GM18870 (cell line): ENCODE measurements around the gene CD300LF.

Experiments
- ATAC-seq: cut with Tn5 transposase; IDR thresholded peaks from one replicate; pipeline ENCODE4 v1.9.1; 2021; ENCODE audit warnings: moderate library complexity; ENCODE audit not compliant: unreplicated experiment

CD300LF gene

DNA sequence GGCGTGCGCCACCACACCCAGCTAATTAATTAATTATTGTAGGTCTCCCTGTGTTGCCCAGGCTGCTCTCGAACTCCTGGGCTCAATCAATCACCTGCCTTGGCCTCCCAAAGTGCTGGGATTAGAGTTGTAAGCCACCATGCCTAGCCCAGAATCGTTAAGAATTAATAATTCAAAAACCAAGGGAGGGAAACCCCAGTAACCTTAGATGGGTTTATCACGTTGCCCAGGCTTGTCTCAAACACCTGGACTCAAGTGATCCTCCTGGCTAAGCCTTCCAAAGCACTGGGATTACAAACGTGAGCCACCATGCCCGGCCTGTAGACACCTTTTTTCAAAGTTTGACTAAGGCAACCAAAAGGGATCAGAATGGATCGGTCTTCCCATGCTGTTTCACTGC is 21.6 kb downstream of the CD300LF start:
- no peak for ATAC-seq

DNA sequence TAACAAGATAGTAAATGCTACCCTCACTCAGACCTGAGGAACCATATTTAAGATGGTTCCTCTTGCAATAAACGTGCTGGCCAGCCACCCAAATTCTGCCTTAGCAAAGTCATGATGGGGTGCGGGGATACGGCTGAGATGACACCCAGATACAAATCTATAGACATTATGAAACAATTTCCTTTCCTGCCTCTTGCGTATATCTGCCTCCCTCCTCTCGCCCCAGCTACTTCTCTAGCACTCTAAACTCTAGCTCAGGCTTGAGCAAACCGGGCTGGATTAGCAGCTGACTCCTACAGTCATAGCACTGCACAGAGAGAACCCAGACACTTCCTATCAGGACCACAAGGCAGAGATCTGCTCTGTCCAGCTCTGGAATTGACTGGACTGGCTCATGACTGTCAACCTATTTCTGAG is 22.3 kb downstream of the CD300LF start:
- ATAC-seq: no peak

DNA sequence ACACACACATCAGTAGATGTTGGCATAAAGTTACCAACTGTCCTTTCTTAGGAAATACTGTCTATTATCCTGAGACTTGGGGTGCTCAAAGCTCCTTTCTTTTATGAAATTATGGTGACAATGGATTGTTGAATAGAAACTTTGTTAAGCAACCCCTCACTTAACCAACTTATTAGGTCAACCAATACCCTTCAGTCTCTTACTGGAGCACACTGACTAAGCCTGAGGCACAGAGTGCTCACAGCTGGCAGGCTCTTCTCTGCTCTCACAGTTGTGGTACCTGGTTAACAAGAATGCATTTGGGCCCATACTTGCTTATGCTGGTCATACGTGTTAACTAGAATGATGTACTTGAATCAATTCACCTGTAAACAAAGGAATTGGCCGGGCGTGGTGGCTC is 24.8 kb downstream of the CD300LF start:
- no peak for ATAC-seq

DNA sequence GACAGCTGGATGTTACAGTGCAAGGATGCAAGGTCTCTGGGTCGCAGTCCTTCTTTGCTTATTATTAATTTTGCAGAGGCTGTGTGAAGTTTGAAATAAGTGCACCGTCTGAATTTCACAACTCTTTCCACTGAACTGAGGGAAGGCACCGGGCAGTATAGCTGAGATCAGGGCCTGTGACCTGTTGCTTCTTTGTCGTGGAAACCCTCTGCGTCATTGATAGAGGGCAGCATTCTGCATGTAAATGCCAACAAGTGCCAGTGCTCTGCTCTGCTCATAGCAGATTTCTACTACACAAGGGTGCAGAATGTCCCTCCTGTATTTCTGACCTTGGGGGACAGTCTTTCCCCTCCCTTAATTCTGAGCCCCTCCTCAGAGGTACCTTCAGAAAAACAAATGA is 26.0 kb downstream of the CD300LF start:
- no peak for ATAC-seq

DNA sequence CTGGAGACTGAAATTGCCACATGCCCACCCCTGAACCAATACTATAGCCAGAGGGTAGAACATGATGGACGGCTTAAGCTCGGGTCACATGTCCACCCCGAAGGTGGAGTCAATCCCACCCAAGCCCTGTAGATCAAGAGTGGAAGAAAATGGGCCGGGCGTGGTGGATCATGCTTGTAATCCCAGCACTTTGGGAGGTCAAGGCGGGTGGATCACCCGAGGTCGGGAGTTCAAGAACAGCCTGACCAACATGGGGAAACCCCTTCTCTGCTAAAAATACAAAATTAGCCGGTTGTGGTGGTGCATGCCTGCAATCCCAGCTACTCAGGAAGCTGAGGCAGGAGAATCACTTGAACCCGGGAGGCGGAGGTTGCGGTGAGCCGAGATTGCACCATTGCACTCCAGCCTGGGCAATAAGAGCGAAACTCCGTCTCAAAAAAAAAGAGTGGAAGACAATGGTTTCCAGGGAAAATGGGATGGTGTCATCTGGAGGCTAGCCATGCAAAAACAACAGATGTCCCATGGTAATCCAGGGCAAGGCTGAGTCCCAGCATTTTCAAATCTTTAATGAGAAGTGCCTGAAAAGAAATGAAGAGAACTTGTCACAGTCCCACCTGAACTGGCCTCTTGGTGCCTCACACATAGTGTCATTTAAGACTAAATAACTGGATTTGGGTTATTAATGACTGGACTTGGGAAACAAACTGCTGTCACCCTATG is 30.1 kb downstream of the CD300LF start:
- no peak for ATAC-seq

DNA sequence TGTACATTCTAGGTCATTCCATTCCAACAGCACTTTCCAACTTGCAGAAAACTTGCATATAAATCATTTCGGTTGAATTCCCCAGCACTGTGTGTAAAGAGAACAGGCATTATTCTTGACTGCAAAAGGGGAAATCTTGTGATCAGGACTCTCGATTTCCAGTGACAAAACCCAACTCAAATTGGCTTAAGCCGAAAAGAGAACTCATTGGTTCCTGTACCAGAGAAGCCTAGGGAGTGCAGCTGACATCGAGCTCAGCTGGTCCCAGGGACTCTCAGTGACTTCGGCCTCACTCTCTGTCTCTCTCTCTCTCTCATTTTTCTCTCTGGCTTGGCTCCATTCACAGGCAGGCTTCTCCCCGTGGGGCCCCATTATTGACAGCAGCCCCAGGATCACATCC is 30.7 kb downstream of the CD300LF start:
- no peak for ATAC-seq

DNA sequence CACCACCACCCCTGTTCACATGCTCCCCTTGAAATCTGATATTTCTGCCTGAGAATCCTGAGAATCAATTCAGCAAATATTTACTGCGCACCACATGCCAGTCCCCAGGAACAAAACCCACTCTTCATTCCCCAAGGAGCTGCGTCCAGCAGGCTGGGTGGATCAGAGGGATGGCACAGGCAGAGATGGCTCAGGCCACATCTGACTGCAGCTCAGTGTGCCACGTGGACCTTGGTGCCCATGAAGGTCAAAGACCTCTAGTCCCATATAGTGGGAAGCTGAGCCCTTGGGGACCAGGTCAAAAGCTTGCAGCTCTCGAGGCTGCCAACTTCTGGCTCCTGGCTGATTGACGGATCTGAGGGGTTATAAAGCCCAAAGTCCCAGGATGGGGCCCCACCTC is 31.8 kb downstream of the CD300LF start:
- no peak for ATAC-seq

DNA sequence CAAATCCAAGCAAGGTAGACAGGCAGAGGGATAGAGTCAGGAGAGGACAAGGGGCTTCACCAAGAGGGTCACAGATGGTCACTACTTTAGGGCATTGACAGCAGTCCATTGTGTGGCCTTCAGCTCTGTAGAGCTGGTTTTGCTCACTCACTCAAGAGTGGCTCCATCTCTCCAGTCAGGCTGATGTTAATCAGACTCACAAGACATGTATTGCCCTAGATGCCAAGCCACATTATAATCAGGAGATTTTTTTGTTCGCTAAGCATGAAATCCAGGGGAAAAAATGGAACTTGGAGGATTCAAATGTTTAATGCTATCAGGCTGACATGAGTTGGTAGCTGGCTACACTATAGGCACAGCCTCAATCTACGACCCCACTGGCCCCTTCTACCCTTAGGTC is 32.5 kb downstream of the CD300LF start:
- ATAC-seq: no peak

DNA sequence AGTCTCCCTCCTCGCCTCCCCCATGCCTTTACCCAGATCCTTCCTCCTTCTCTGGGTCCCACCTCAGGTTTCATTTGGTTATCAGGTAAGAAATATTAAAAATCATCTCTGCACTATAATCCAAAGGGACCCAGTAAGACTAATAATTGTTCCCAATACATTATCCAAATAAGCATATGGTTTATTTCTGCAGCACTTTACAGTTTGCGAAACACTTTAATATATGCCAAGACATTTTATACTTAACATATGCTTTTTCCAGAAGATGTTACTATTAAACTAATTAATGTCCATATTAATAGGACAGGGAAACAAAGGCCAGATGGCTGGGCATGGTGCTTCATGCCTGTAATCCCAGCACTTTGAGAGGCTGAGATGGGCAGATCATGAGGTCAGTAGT is 33.3 kb downstream of the CD300LF start:
- ATAC-seq: no peak

DNA sequence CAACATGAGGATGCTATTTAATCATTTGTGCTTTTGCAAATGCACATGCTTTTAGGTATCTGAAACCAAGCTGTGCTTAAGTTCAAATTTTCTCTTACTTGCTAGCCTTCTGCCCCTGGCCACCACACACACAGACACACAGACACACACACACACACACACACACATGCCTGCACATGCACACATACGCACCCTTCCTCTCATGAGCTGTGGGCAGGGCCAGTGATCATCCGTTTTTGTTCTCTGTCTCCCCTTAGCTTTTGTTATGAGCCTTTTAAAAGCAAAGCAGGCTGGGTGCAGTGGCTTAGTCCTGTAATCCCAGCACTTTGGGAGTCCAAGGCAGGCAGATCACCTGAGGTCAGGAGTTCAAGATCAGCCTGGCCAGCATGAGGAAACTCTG is 34.2 kb downstream of the CD300LF start:
- no peak for ATAC-seq

DNA sequence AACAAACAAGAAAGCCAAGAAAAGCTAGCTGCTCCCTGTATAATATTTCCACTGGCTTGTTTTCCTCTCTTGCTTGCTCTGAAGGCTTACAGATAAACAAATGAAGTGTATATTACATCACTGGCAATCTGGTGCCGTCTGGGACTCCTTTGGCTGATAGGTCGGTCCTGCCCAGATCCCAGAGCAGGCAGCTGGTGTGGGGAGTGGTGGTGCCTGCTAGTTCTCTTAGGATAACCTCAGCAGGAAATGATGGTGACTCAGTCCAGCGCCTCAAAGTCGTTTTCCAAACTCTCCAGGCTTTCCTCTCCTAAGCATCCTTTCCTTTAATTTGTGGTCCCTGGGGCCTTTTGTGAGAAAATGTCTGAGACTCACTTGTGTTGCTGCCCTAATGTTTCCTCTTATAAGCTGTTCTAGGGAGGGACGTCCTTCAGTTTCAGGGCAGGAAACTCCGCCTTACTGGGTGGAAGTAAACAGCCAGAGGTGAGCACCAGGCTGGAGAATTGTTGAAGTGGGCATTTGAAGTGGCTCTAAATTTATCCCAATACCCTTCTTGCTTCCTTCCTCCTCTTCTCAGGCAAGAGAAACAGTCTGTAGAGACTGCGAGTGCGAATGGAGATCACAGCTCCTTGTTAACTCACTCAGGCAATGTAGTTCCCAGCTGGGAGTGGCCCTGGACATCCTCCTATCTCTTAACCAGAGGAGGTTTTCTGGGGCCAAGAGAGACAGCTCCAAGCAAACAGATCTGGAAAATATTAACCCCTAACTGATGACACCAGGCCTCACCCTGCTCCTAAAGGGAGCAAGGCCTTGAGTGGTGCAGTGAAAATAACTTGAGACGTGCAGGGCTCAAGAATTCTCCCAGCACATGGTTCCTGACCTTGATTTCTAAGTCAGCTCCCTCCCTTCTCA is 34.9 kb downstream of the CD300LF start:
- ATAC-seq: no peak

DNA sequence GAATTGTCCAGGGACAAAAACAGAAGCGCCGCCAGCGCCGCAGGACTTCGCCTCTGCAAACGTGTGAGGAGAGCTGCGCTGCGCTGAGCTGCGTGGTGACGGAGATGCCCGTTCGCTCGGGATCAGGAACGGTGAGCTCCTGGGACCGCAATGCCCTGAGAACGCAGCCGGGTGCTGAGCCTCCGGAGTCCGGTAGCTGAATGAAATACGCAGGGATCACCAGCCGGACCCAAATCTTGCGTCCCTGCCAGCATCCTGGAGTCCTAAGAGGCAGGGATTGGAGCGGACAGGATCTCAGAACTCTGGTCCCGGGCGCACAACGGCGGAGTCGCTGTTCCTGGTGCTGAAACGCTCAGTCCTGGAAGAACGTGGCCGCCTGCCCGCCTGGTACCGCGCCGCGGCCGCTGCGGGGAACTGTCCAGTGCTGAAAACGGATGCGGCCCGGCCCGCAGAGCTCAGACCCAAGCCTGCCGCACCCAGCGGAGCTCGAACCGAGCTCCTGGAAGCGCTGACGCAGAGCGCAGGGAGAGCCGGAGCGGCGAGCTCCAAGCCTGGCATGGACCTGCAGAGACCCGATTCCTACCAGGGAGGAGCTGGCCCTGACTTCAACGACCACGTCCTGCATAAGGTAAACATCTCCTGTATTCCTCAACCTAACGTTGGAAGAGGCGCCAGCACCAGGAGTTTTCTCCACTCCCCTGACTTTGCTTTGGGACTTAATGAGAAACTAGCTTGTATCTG is 41.5 kb downstream of the CD300LF start:
- ATAC-seq: no peak

DNA sequence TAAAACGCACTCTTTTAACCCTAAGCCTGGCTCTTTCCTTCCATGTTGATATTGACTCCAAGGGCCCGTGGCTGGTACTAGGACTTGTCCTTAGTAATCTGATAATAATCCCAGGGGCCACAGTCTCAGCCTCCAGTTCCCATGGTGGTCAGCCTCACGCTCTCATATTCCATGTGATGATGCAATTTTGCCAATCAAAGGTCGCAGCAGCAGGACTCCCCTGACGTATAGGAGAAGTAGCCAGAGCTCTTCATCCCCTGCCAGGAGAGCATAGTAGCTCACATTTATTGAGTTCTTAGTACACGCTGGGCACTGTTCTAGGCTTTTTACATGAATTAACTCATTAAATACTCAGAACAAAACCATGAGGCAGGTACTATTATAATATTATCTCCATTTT is 42.4 kb downstream of the CD300LF start:
- ATAC-seq: no peak

DNA sequence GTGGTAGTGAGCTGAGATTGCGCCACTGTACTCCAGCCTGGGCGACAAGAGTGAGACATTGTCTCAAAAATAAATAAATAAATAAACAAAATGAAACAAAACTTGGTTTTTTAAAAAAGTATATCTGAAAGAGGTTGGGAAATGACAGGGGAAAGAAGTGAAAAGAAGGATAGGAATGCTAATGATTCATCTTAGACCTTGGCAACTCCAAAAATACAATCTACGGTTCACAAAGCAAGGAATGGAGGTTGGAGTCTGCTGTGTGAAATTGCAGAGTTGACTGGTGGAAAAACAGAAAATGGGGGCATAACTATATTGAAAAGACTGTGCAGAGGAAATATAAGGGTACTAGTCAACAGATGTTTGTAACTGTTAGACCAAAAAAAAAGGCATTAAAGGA is 49.2 kb downstream of the CD300LF start:
- no peak for ATAC-seq

DNA sequence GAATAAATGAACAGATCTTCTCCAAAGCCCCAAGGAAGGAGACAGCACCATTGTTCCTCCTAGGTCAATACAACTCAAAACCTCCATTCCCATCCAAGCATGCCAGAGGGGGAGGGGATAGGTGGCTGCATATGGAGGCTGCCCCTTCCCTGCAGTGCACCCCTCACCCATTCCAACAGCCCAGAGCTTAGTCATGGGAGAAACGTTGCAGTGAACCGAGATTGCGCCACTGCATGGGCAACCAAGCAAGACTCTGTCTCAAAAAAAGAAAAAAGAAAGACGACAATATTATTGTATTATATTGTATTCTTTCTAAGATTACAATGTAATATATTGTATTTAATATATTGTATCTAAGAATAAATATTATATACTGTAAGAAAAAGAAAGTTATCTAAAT is 52.8 kb downstream of the CD300LF start:
- ATAC-seq: no peak

DNA sequence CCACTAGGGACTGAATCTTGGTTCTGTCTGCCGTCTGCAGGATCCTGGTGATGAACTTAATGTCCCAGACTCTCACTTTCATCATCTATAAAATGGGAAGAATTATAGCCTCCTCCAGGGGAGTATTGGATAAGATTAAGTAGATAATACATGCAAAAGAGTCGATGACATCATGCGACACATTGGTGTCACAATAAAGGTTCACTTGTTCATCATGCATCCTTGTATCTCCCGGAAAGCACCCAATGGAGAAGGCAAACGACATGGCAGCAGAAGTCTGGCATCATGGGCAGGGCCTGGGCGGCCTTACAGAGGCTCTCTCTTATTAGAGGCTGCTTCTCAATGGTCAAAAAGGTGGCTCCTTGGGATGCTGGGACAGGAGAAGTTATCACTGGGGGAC is 54.1 kb downstream of the CD300LF start:
- no peak for ATAC-seq

DNA sequence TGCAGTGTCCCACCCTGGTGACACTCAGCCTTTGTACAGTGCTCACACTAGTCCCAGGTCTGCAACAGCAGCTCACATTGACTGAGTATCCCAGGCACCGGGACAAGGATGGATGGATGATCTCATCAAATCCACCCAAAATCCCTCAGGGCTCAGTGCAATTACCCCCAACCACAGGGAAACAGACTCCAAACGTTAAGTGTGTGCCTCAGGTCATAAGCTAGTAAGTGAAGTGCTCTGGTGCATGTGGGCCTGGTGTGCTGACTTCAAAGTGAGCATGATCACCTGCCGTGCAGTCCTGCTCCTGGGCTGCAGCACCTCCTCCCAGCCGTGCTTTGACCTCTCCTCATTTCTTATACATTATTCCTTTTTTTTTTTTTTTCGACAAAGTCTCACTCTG is 58.0 kb downstream of the CD300LF start:
- no peak for ATAC-seq

DNA sequence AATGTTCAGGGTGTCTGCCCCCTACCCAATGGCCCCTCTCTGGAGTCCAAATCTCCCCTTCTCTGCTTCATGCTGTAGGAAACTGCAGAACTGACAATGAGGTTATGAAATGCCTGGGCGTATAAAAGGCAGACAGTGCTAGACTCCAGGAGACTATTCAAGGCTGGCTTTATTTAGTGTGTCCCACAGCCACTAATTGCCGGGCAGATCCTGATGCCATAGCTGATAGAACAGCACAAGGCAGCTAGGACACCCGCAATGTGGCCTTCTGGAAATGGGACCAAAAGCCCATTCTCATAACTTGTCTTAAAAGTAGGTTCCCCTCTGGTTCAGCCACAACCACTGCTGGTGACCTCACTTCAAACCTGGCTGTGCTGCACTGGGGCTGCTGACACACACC is 60.7 kb downstream of the CD300LF start:
- ATAC-seq: no peak

DNA sequence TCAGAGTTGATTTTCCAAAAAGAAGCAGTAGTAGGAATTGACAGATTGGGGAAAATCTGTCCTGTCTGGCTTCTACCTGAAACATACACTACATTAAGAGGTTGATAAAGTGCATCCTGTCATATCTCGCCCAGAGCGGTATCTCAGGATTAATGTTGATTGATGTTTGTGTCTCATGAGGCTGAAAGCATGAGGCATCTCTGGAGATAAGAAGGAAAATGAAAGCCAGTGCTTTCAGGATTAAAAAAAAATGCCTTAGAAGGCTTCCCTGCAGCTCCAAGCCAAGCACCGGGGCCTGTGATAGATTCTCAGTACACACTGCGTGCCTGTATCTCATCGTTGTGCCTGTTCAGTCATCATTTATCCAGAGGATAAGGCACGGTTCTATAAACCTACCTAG is 62.8 kb downstream of the CD300LF start:
- no peak for ATAC-seq

DNA sequence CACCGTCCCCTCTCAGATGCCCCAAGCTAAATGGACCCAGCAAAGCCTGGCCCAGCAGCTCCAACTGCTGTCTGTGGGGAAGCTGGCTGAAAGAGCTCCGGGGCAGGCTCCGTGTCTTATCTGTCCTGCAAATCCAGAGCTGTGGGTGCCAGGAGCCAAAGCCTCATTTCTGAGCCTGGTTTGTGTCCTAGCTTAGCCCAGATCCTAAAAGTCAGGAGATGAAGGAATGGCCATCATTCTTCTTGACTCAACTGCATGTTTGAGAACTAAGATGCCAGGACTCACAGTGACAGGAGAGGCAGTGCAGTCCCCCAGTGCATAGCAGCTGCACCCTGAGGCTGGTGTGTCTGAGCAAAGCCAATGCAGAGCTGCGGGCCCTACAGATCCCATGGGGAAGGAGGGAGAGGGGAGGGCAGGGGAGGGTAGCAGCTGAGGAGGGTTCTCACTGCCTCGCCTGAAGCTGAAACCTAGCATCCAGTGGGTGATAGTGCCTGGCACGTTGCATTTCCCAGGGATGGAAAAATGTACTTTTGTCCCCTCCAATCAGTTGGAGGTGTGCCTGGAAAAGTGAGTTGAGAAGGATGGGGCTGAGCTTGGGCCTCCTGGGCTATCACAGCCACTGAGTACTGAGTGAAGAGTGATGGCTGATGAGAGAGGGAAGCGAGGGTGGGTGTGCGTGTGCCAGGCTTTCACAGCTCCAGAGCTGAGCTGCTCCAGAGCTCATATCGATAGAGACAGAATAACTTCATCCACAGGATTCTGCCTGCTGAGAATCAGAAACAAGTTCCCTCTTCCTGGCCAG is 64.7 kb downstream of the CD300LF start:
- no peak for ATAC-seq

DNA sequence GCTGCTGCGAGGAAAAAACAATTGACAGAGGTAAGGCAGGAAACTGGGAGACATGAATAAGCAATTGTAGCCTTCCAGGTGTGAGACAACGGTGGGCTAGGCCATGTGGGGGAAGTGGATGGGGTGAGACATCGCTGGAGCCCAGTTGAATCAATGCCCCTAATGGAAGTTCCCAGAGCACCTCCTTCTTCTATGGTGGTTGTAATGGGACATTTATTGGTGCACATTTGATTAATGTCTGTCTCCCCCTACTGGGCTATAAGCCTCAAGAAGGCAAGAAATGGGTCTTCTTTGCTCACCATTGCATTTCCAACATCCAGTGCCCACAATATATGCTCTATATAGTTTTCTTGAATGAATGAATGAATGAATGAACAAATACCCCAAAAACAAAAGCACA is 66.5 kb downstream of the CD300LF start:
- ATAC-seq: no peak
